Fibroblast of peridontal ligament (primary cell): ENCODE results near the gene OR2A12.
"Not testable (repeated sequence)": the region's sequence is repeated elsewhere in the genome, so short reads cannot be mapped to it uniquely, and the experiment has no call there.

Experiments
- DNase-seq: peaks from one replicate; pipeline ENCODE4 v3.0.0-alpha.2; 2010; ENCODE audit errors: extremely low read depth

Gene OR2A12

GRCh38 chr7:144122876-144123275 lies 36.8 kb downstream of the OR2A12 start, which contains the start of gene OR2A14:
Gene OR2A14 (plus strand): TSS chr7:144123176. CDS start chr7:144129113, 5,937 bp downstream.
- no peak for DNase-seq

DNA sequence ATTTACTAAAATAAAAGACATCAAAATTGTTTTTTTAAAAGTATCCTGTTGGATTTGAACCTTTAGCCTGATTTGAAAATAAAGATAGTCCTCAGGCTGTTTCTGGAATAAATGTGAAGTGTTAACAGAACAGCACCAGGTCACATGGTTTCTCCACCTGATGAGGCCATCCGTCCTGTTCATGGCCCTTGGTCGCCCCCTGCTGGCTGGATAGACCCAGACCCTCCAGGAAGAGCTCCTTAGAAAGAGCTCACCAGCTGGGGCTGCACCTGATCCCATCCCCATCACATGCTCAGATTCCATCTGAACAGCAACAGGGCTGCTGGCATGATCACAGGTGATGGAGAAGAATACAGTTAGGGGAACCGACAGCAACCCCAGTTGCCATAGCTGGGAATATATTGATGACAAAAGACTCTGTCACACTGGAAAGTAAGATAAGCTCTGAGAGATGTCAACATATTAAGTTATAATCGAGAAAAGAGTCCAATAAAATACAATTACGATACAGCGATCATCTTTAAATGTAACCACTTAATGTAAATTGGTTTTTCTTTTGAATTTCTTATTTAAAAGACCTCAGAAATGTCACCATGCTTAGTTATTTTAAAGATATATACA lies 41.7 kb downstream of the OR2A12 start:
- DNase-seq, result peak; percentile 70

- DNase-seq, result not testable (repeated sequence)
Observed at GRCh38 chr7:144129601-144130000, 43.5 kb downstream of the OR2A12 start.

GRCh38 chr7:144130730-144131129 lies 44.7 kb downstream of the OR2A12 start:
- no peak for DNase-seq

DNA sequence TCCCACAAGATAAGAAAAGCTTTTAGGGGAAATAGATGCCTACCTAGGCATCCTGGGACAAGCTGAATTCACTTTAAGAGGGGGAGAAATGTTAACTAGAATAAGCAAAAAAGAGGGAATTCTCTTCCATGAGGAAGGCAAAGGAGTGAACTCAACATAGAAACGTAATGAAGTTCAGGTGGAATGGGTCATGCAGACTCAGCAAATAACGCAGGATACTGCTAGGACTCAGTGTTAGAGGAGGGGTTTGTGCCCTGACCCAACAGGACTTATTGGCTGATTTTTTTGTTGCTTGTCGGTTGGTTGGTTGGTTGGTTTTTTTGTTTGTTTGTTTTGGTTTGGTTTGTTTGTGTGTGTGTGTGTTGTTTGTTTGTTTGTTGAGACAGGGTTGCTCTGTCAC lies 46.2 kb downstream of the OR2A12 start:
- no peak for DNase-seq

GRCh38 chr7:144133307-144133706 lies 47.2 kb downstream of the OR2A12 start:
- DNase-seq, result no peak

DNA sequence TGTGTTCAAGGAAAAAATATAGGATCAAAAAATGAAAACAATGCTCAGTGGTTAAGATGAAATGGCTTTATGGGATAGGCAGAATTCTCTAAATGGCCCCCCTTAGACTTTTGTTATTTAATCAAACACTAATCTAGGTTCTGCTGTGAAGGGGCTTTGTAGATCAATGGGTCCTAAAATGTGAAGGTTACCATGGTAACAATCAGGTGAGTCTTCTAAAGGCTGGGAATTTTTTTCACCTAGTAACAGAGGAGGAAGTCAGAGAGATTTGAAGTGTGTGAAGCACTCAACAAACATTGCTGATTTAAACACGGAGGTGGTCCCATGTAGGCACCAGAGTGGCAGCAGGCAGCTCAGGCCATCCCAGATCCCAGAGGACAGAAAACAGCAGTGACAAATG lies 48.0 kb downstream of the OR2A12 start:
- DNase-seq, result no peak

DNA sequence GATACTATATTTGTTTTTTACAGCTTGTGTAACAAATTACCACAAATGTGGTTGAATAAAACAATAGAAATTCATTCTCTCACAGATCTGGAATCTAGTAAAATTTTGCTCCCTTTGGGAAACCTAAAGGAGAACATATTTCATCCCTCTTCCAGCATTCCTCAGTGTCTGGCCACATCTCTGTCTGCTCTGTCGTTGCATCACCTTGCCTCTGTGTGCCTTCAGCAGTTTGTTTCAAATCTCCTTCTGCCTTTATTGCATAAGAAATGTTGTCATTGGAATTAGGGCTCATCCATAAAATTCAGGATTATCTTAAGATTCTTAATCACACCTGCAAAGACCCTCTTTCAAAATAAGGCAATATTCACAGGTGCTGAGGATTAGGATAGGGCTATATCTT lies 51.4 kb downstream of the OR2A12 start:
- DNase-seq, result no peak

GRCh38 chr7:144142187-144142586 lies 56.1 kb downstream of the OR2A12 start:
- DNase-seq, result no peak

- no peak for DNase-seq
Observed at GRCh38 chr7:144144426-144144825, 58.3 kb downstream of the OR2A12 start.

DNA sequence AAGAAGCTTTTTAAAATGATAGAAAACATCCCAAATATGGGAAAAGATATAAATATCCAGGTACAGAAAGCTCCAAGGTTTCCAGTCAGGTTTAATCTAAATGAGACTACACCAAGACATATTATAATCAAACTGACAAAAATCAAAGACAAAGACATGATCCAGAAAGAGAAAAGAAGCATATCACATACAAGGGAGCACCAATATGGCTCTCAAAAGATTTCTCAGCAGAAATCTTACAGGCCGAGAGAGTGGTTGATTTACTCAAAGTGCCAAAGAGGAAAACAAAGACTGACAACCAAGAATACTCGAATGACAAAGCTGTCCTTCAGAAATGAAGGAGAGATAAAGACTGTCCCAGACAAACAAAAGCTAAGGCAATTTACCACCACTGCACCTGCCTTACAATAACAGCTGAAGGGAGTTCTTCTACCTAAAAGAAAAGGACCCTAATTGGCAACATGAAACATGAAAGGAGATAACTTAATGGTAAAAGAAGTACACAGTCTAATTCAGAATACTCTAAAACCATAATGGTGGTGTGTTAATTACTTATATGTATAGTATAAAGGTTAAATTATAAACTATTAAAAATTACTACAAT lies 62.2 kb downstream of the OR2A12 start:
- DNase-seq, result no peak
